AG20443 (cell line): ENCODE results near the gene OR10R2.
A peak's percentile ranks its signal among the peaks of the same experiment; 100 is the strongest.

ENCODE experiments used
- DNase-seq: peaks from one replicate; pipeline ENCODE4 v3.0.0; 2012; ENCODE audit warnings: low spot score, mixed read lengths

Gene OR10R2

DNA sequence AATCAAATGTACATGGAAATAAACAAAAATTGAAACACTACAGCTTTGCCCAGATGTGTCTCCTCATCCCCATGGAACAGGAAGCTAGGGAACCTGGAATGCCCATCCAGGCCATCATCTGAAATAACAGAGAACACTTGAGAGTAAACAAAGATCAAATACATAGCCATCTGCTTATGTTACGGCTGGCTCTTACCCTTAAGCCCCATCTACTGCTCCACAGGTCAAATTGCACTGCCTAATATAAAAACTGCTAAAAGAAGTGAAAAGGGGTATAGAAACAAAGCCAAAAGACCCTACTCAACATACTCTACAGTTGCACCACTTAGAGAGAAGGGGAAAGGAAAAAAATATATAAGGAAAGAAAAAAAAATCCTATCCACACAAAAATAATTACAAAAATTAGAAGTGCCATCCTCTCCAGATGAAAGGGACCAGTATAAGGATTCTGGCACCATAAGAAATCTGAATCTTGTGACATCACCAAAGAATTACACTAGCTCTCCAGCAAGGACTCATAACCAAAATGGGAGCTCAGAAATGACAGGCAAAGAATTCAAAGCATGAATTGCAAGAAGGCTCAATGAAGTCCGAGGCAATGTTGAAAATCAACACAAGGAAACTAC is 55.3 kb downstream of the OR10R2 start:
- DNase-seq: peak; percentile 20
